ENCODE data around the gene HLA-DRA. TPM values are rescaled to one million over a fixed set of nuclear protein-coding genes. Genes with fewer than 3 reads are reported as not detected.

Gene HLA-DRA
- total and polyA plus RNA-seq, 2 of the 4 experiments (the other 2 are of a cell fraction): not detected

DNA sequence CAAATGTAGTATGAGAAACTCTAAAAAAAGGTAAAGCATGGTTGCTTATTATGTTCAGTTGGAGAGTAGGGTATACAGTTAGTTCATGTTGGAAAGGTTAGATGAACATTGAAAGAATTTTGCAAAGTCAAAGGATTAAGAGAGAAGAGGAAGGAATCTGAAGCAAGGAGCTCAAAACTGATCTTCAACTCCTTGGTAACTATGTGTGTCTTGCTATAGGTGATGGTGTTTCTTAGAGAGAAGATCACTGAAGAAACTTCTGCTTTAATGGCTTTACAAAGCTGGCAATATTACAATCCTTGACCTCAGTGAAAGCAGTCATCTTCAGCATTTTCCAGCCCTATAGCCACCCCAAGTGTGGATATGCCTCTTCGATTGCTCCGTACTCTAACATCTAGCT, 4.7 kb downstream of the HLA-DRA start:
- Histone ChIP-seq H3K14ac (replicated peaks; ENCODE audit: low read depth, low read length) (no peak overlapping the region), H3K4ac (ENCODE audit: low read depth, low read length) (no peak overlapping the region), H3K4me2 (ENCODE audit: low read depth, low read length) (no peak overlapping the region), H4K91ac (ENCODE audit: insufficient read depth, low read depth, low read length) (no peak overlapping the region), H3K9me1 (ENCODE audit: insufficient read depth, low read length) (no peaks in the 10 kb centered on the region), H4K5ac (ENCODE audit: low read depth, low read length) (no peak overlapping the region), H3K79me1 (ENCODE audit: low read depth in 1 of 2, low read length in 2 of 2) (no peaks in the 10 kb centered on the region), H3K27me3 (ENCODE audit: control insufficient read depth, insufficient read depth, low read length) (no peaks in the 10 kb centered on the region), H3K23ac (ENCODE audit: low read depth, low read length) (no peak overlapping the region), H3K18ac (ENCODE audit: low read depth, low read length) (no peak overlapping the region), H3K9me3 (ENCODE audit: control insufficient read depth, insufficient read depth, low read length) (no peaks in the 10 kb centered on the region), H2BK15ac (ENCODE audit: low read depth, low read length) (no peak overlapping the region), H4K8ac (ENCODE audit: low read depth in 2 of 2, low read length in 2 of 2) (no peak overlapping the region), H2BK120ac (ENCODE audit: low read depth, low read length) (no peak overlapping the region), H2AFZ (replicated peaks; ENCODE audit: low read length, poor library complexity) (no peak overlapping the region), H3K9ac (ENCODE audit: low read depth, low read length) (no peak overlapping the region), H2AK9ac (replicated peaks; ENCODE audit: low read depth, low read length, poor library complexity) (no peak overlapping the region), H2BK5ac (ENCODE audit: low read depth, low read length, poor library complexity, severe bottlenecking) (no peak overlapping the region), H2AK5ac (ENCODE audit: low read depth, low read length) (no peak overlapping the region), H3K4me3 (ENCODE audit: insufficient read depth, low read depth, low read length) (no peak overlapping the region), H3K36me3 (ENCODE audit: control insufficient read depth, insufficient read depth, low read length) (no peaks in the 10 kb centered on the region), H3K4me1 (ENCODE audit: control insufficient read depth, insufficient read depth, low read length) (no peaks in the 10 kb centered on the region), H3K56ac (ENCODE audit: extremely low read depth, insufficient read depth, low read length) (no peak overlapping the region), H3K27ac (ENCODE audit: insufficient read depth, low read length) (no peak overlapping the region), H2BK20ac (ENCODE audit: low read depth, low read length) (no peak overlapping the region), H4K20me1 (ENCODE audit: insufficient read depth, low read length) (no peaks in the 10 kb centered on the region)
- dilution Hi-C loops (cut with HindIII; ENCODE audit: low sequenced_read_pairs, unreplicated experiment): no loop called here
- ChIA-PET CTCF (no interaction called here), POLR2A (ENCODE audit: unreplicated experiment) (no interaction called here)
- no CpG with 5 or more reads among the region's 2 CpGs for WGBS, 2 experiments (ENCODE audit: extremely low coverage in 2 of 2, insufficient read length in 1 of 2)
- intact Hi-C loops (cut with micrococcal nuclease): no loop called here
- ATAC-seq (ENCODE audit: low read depth) (no peak), DNase-seq (no peak)
- in situ Hi-C loops (cut with MboI; ENCODE audit: low sequenced_read_pairs): no loop called here
- TF ChIP-seq, protein P1, sequence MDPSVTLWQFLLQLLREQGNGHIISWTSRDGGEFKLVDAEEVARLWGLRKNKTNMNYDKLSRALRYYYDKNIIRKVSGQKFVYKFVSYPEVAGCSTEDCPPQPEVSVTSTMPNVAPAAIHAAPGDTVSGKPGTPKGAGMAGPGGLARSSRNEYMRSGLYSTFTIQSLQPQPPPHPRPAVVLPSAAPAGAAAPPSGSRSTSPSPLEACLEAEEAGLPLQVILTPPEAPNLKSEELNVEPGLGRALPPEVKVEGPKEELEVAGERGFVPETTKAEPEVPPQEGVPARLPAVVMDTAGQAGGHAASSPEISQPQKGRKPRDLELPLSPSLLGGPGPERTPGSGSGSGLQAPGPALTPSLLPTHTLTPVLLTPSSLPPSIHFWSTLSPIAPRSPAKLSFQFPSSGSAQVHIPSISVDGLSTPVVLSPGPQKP (IDR thresholded peaks at IDR 0.05; ENCODE audit: borderline replicate concordance, low read depth, low read length): no peak
- no peak for TF ChIP-seq RAD21 (IDR thresholded peaks at IDR 0.05; ENCODE audit: low read length)
- TF ChIP-seq CHD1 (IDR thresholded peaks at IDR 0.05; ENCODE audit: low read depth, low read length): no peak
- no peak for TF ChIP-seq MXI1 (IDR thresholded peaks at IDR 0.05; ENCODE audit: borderline replicate concordance, low read depth, low read length)
- TF ChIP-seq, protein P2, sequence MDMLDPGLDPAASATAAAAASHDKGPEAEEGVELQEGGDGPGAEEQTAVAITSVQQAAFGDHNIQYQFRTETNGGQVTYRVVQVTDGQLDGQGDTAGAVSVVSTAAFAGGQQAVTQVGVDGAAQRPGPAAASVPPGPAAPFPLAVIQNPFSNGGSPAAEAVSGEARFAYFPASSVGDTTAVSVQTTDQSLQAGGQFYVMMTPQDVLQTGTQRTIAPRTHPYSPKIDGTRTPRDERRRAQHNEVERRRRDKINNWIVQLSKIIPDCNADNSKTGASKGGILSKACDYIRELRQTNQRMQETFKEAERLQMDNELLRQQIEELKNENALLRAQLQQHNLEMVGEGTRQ (IDR thresholded peaks at IDR 0.05; ENCODE audit: low read depth, low read length): no peak
- TF ChIP-seq, protein P3, sequence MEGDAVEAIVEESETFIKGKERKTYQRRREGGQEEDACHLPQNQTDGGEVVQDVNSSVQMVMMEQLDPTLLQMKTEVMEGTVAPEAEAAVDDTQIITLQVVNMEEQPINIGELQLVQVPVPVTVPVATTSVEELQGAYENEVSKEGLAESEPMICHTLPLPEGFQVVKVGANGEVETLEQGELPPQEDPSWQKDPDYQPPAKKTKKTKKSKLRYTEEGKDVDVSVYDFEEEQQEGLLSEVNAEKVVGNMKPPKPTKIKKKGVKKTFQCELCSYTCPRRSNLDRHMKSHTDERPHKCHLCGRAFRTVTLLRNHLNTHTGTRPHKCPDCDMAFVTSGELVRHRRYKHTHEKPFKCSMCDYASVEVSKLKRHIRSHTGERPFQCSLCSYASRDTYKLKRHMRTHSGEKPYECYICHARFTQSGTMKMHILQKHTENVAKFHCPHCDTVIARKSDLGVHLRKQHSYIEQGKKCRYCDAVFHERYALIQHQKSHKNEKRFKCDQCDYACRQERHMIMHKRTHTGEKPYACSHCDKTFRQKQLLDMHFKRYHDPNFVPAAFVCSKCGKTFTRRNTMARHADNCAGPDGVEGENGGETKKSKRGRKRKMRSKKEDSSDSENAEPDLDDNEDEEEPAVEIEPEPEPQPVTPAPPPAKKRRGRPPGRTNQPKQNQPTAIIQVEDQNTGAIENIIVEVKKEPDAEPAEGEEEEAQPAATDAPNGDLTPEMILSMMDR (conservative IDR thresholded peaks at IDR 0.05; ENCODE audit: low read depth, low read length): no peak
- no peak for TF ChIP-seq NFE2L2 (IDR thresholded peaks at IDR 0.05; ENCODE audit: low read depth, low read length)
- no peak for TF ChIP-seq SMC3 (IDR thresholded peaks at IDR 0.05; ENCODE audit: low read depth, low read length)
- BruUV-seq (replicated peaks): no TSS peak
